K562 (cell line): Measurements from ENCODE around the gene KCNAB1. TPM values are rescaled to one million over a fixed set of nuclear protein-coding genes. Genes with fewer than 3 reads are reported as not detected.

Experiments
- ATAC-seq: fragments of 200-7000 bp; cut with Tn5 transposase; 3 replicates; pipeline ENCODE4 v1.9.1; 2020; ENCODE audit warnings: moderate library complexity
- BruUV-seq: library from RNA; stranded (reverse); fragments of 400-500 nt; replicated peaks from 2 replicates; lab custom pipeline; 2021; lab: Mats Ljungman, UMichigan
- CTCF ChIA-PET: fragments of 300-600 bp; formaldehyde crosslinking; extraction: SDS; loops from one replicate; lab custom pipeline; 2021; ENCODE audit warnings: low intra/inter-chr PET ratio; lab: Yijun Ruan, JAX
- POLR2A ChIA-PET: fragments of 300-600, 350-650 bp; sonication (Branson Sonifier 250); formaldehyde crosslinking; extraction: SDS; loops from one replicate; lab custom pipeline; 2021; ENCODE audit warnings: antibody characterized with exemption, inconsistent platforms; lab: Yijun Ruan, JAX
- DNase-seq, 4 experiments: peaks; one replicate each; pipeline versions ENCODE4 v3.0.0 to v3.0.0-alpha.2; 2011 to 2018; ENCODE audit warnings: low spot score in 3 of 4, mixed read lengths in 3 of 4; ENCODE audit errors: extremely low read depth in 1 of 4
- FAIRE-seq: peaks from 2 replicates; lab custom pipeline; 2011; peaks lifted over from hg19 to GRCh38; lab: Jason Lieb, UNC
- H2AFZ ChIP-seq: 2 replicates; pipeline ENCODE4 v1.6.0; 2011; ENCODE audit warnings: low read depth, low read length, control low read depth, inconsistent platforms
- H3K27ac ChIP-seq: fragments of 200-600 bp; 3 replicates; pipeline ENCODE4 v1.8.0; 2011; ENCODE audit warnings: low read depth, mild to moderate bottlenecking, control low read depth, inconsistent platforms, low read length, moderate library complexity, mixed read lengths; ENCODE audit errors: extremely low read depth
- H3K27me3 ChIP-seq, 2 experiments: fragments of 300-600 bp in 1 of 2; 2 replicates in 1 of 2; 3 replicates in 1 of 2; pipeline versions ENCODE4 v1.6.0 to v1.8.0; 2011; ENCODE audit warnings: inconsistent platforms in 2 of 2, low read length in 2 of 2, mild to moderate bottlenecking in 1 of 2, mixed read lengths in 1 of 2, moderate library complexity in 1 of 2; ENCODE audit not compliant: control insufficient read depth in 2 of 2, insufficient read depth in 2 of 2
- H3K36me3 ChIP-seq: fragments of 300-600 bp; 3 replicates; pipeline ENCODE4 v1.8.0; 2011; ENCODE audit warnings: mild to moderate bottlenecking, low read length, inconsistent platforms; ENCODE audit not compliant: control insufficient read depth, insufficient read depth
- H3K4me1 ChIP-seq, 2 experiments: fragments of 200-600 bp in 1 of 2; replicated peaks in 1 of 2; 2 replicates in 1 of 2; 3 replicates in 1 of 2; pipeline versions ENCODE4 v1.5.1 to v1.8.0; 2011; ENCODE audit warnings: inconsistent platforms in 2 of 2, low read length in 2 of 2, mild to moderate bottlenecking in 1 of 2, mixed read lengths in 1 of 2, moderate library complexity in 1 of 2; ENCODE audit not compliant: control insufficient read depth in 2 of 2, insufficient read depth in 2 of 2
- H3K4me2 ChIP-seq: 2 replicates; pipeline ENCODE4 v1.6.1; 2011; ENCODE audit warnings: low read length, control low read depth, inconsistent platforms, mixed read lengths; ENCODE audit not compliant: insufficient read depth
- H3K4me3 ChIP-seq: fragments of 200-600 bp; sonication (generic), shearing (Covaris generic); 2 replicates; pipeline ENCODE4 v1.5.1; 2016; ENCODE audit warnings: control low read depth, inconsistent platforms
- H3K79me2 ChIP-seq: fragments of 200-600 bp; 3 replicates; pipeline ENCODE4 v1.8.0; 2011; ENCODE audit warnings: low read length, inconsistent platforms; ENCODE audit not compliant: control insufficient read depth, insufficient read depth
- H3K9ac ChIP-seq, 2 experiments: 2 replicates each; pipeline versions ENCODE4 v1.6.0 to v1.6.1; 2011; ENCODE audit warnings: low read depth in 2 of 2, low read length in 2 of 2, control low read depth in 1 of 2, inconsistent platforms in 1 of 2, mild to moderate bottlenecking in 1 of 2, mixed read lengths in 1 of 2; ENCODE audit not compliant: insufficient read depth in 1 of 2
- H3K9me1 ChIP-seq: one replicate; pipeline ENCODE4 v1.6.0; 2011; ENCODE audit warnings: inconsistent platforms, mild to moderate bottlenecking, low read length, moderate library complexity; ENCODE audit not compliant: control insufficient read depth, insufficient read depth
- H3K9me3 ChIP-seq: replicated peaks from 2 replicates; pipeline ENCODE4 v1.5.1; 2011; ENCODE audit warnings: low read depth, low read length, inconsistent platforms; ENCODE audit not compliant: control insufficient read depth, insufficient read depth
- H4K20me1 ChIP-seq: replicated peaks from 2 replicates; pipeline ENCODE4 v1.6.1; 2011; ENCODE audit warnings: low read length, inconsistent platforms, mixed read lengths; ENCODE audit not compliant: control insufficient read depth, insufficient read depth
- ARID2 ChIP-seq: fragments of 450-650 bp; IDR thresholded peaks from 2 replicates; pipeline ENCODE4 v1.6.1; 2017; ENCODE audit warnings: antibody characterized with exemption, mild to moderate bottlenecking
- ATF1 ChIP-seq, 2 experiments: fragments of 450-650 bp in 1 of 2; IDR thresholded peaks; 2 replicates each; pipeline ENCODE4 v1.6.1; 2016; ENCODE audit warnings: missing compliant biosample characterization in 1 of 2, missing genetic modification characterization in 1 of 2
- ETS2 ChIP-seq: IDR thresholded peaks from 2 replicates; pipeline ENCODE4 v1.6.1; 2016; ENCODE audit warnings: borderline replicate concordance, missing genetic modification characterization, mild to moderate bottlenecking, moderate library complexity, missing compliant biosample characterization; ENCODE audit not compliant: poor library complexity, severe bottlenecking
- GTF2F1 ChIP-seq: IDR thresholded peaks from 2 replicates; pipeline ENCODE4 v1.6.1; 2011; ENCODE audit warnings: low read depth, low read length, improper control_type of control experiment
- POLR2AphosphoS2 ChIP-seq: IDR thresholded peaks from 2 replicates; pipeline ENCODE4 v1.6.1; 2012; ENCODE audit warnings: low read length, improper control_type of control experiment
- RBM39 ChIP-seq: fragments of 200-400 bp; formaldehyde crosslinking; optimal IDR thresholded peaks from 2 replicates; pipeline ENCODE3; 2018; ENCODE audit warnings: low read depth, low read length
- SMARCA4 ChIP-seq: fragments of 450-650 bp; IDR thresholded peaks from 2 replicates; pipeline ENCODE4 v1.6.1; 2016
- SREBF2 ChIP-seq: sonication (generic); formaldehyde crosslinking; IDR thresholded peaks from 2 replicates; pipeline ENCODE4 v1.4.0; 2020; ENCODE audit warnings: mild to moderate bottlenecking, missing genetic modification reagents
- TOE1 ChIP-seq, 2 experiments: fragments of 450-650 bp in 1 of 2; sonication (generic) in 1 of 2; formaldehyde crosslinking in 1 of 2; IDR thresholded peaks; 2 replicates each; pipeline versions ENCODE4 v1.7.1 to v1.8.0; 2016 to 2022; ENCODE audit warnings: borderline replicate concordance in 2 of 2, mild to moderate bottlenecking in 2 of 2, antibody characterized with exemption in 1 of 2, inconsistent platforms in 1 of 2, low read depth in 1 of 2, missing genetic modification reagents in 1 of 2, moderate library complexity in 1 of 2
- TRIM28 ChIP-seq: fragments of 450-650 bp; IDR thresholded peaks from 2 replicates; pipeline ENCODE4 v1.6.1; 2017
- ZNF23 ChIP-seq: fragments of 250-450 bp; sonication (Bioruptor Pico); IDR thresholded peaks from 2 replicates; pipeline ENCODE4 v1.4.0; 2020; ENCODE audit warnings: mild to moderate bottlenecking
- ZNF324 ChIP-seq: fragments of 250-450 bp; sonication (Bioruptor Pico); IDR thresholded peaks from 2 replicates; pipeline ENCODE4 v1.4.0; 2020; ENCODE audit warnings: mild to moderate bottlenecking
- ZNF77 ChIP-seq: fragments of 250-450 bp; sonication (Bioruptor Pico); IDR thresholded peaks from 2 replicates; pipeline ENCODE4 v1.5.0; 2020
- WGBS: fragments of 100-300 bp; shearing (Covaris generic); methylation state at CpG from one replicate; pipeline ENCODE4 v1.1.6; 2016; ENCODE audit warnings: low coverage, mixed read lengths; ENCODE audit not compliant: insufficient coverage; ENCODE audit errors: missing lambda C conversion rate; 5-methylcytosine and 5-hydroxymethylcytosine counted together
- in situ Hi-C: fragments of 300-500 bp; cut with MboI; formaldehyde crosslinking; loops from 4 replicates; pipeline ENCODE4 v1.15.0; 2018; ENCODE audit warnings: inconsistent platforms, mixed read lengths
- intact Hi-C: fragments of 100-400 bp; cut with micrococcal nuclease; formaldehyde crosslinking; loops from 2 replicates; pipeline ENCODE4 v1.14.2; 2022
- polyA plus RNA-seq, 8 experiments: library from polyadenylated mRNA; depleted of rRNA in 4 of 8; stranded (reverse) in 5 of 8; unstranded in 3 of 8; fragments of >200 nt; fragmentation: Nextera tagmentation in 2 of 8; fragmentation: Illumina TruSeq in 1 of 8; extraction: Ambion mirVana in 2 of 8; extraction: Trizol in 1 of 8; gene quantifications; 2 replicates each; pipeline versions ENCODE4 v1.2.1 to v1.2.3, GENCODE V29; 2011 to 2014; ENCODE audit warnings: inconsistent platforms in 1 of 8, missing spikeins in 1 of 8
- total RNA-seq, 7 experiments: library from RNA; depleted of rRNA in 6 of 7; stranded (reverse); fragments of >200 nt in 6 of 7; fragmentation: Illumina TruSeq in 2 of 7; extraction: Trizol in 2 of 7; gene quantifications; 2 replicates each; pipeline versions ENCODE4 v1.2.1 to v1.2.3, GENCODE V29; 2011 to 2021; ENCODE audit warnings: low replicate concordance in 1 of 7
- TF ChIP-seq, protein P1 (sequence below): fragments of 250-450 bp; sonication (Bioruptor Pico); IDR thresholded peaks from 2 replicates; pipeline ENCODE4 v1.5.0; 2021; ENCODE audit warnings: mild to moderate bottlenecking, moderate library complexity
- TF ChIP-seq, protein P2 (sequence below): fragments of 450-650 bp; IDR thresholded peaks from 2 replicates; pipeline ENCODE4 v1.6.1; 2017; ENCODE audit warnings: mild to moderate bottlenecking, moderate library complexity
- TF ChIP-seq, protein P3 (sequence below): sonication (generic); formaldehyde crosslinking; IDR thresholded peaks from 2 replicates; pipeline ENCODE4 v1.8.0; 2023; ENCODE audit warnings: mild to moderate bottlenecking, missing genetic modification reagents

The KCNAB1 gene
- total and polyA plus RNA-seq, 9 of the 15 experiments (the other 6 are each of a cell fraction or from before 2014, with no cell fraction given), result 0.14 to 1.2 (median 0.51) TPM

DNA sequence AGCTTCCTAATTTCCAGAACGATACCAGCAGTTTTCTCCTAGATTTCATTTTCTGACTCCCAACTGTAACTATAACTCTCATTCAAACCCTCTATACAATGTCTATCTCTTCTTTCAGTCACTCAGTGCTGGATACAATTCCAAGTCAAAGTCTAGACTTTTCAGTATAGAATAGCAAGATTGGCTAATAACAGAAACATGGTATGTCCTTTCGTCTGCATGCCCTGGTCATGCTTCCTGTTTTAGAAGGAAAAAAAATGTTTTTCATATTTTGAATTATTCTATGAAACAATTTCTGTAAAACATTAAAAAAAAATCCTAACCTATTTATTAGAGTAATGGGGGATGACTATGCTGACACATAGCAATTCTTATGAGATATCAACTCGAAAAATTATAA, 180.0 kb downstream of the KCNAB1 start:
- no peaks in the 10 kb centered on the region for H3K4me1 ChIP-seq
- H3K79me2 ChIP-seq, result no peaks in the 10 kb centered on the region
- ChIA-PET CTCF (no interaction called here), POLR2A (interaction anchor here (1.1 to 1.2 kb wide), 2 partner anchors 9 to 13 kb away, joined by 3 to 4 read pairs; no protein-coding TSS in a partner anchor)
- no peaks in the 10 kb centered on the region for H3K36me3 ChIP-seq
- H3K27me3 ChIP-seq, result no peaks in the 10 kb centered on the region
- ATAC-seq (no peak), FAIRE-seq (no peak), DNase-seq (no peak)
- intact Hi-C loops, result no loop called here
- H2AFZ ChIP-seq, result no peak overlapping the region
- in situ Hi-C loops, result no loop called here
- no peak overlapping the region for H3K4me2 ChIP-seq
- no peak overlapping the region for H3K9ac ChIP-seq
- whole genome bisulfite sequencing, result 0% methylated on average over 3 of the region's 3 CpGs
- no peak overlapping the region for H3K4me3 ChIP-seq
- H3K27ac ChIP-seq, result no peak overlapping the region
- no peaks in the 10 kb centered on the region; the same call in 1 of the 2 replicates for H4K20me1 ChIP-seq
- no peaks in the 10 kb centered on the region for H3K9me3 ChIP-seq
- BruUV-seq, result no TSS peak
- no peaks in the 10 kb centered on the region for H3K9me1 ChIP-seq
- no peak for TF ChIP-seq RBM39
- TF ChIP-seq, protein P1, sequence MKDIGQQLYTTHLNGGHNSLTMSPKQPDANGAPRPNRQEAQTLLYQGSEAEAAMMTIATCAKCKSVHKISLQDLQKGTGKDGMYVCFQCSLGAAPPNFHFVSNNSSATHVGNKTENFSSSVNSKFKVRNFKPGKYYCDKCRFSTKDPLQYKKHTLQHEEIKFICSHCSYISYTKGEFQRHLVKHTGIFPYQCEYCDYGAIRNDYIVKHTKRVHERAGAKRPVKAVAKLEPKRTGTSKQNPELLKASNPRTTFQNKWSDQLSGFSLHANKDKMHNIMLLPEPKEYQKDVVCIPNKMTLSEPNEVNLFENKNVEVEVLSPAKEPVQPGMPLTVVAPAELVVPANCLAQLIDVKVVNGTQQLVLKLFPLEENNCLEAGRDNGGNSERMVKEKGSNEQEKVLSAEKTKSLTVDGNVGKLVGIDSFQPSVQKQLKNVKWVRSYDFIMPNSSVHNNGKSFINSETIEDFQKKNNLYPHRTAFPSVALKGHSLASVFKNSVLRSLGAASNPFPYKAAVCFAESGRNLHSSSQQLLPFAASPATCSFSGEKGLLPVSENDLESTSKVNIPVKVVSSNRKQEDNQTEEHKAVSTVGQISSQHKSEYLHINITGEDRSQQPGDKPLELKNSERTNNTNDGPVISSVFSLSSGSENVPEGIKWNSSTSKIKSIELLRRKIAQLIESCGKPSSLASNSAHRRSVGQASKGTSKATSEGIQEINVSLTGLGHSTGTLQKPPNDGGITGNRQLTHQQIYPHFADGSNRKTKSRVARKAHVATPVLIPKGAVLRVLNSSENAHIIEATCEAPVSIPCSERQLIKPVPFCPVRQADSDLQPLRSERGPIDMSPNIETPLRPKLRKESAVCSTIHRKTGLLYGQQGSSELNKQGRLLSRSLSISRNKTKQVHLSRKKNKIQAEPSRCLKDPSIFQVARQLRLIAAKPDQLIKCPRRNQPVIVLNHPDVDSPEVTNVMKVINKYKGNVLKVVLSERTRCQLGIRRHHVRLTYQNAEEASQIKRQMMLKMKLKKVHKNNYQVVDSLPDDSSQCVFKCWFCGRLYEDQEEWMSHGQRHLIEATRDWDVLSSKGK (CRISPR knock-in tag), result no peak
- no peak for TF ChIP-seq POLR2AphosphoS2
- TF ChIP-seq SMARCA4, result no peak
- no peak for TF ChIP-seq ATF1 (CRISPR knock-in tag; IDR thresholded peaks at IDR 0.05)
- no peak for TF ChIP-seq ATF1 (tag; IDR thresholded peaks at IDR 0.05)
- TF ChIP-seq ETS2, result no peak
- no peak for TF ChIP-seq GTF2F1
- TF ChIP-seq ARID2, result no peak
- TF ChIP-seq, protein P2, sequence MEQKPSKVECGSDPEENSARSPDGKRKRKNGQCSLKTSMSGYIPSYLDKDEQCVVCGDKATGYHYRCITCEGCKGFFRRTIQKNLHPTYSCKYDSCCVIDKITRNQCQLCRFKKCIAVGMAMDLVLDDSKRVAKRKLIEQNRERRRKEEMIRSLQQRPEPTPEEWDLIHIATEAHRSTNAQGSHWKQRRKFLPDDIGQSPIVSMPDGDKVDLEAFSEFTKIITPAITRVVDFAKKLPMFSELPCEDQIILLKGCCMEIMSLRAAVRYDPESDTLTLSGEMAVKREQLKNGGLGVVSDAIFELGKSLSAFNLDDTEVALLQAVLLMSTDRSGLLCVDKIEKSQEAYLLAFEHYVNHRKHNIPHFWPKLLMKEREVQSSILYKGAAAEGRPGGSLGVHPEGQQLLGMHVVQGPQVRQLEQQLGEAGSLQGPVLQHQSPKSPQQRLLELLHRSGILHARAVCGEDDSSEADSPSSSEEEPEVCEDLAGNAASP, result no peak
- no peak for TF ChIP-seq TOE1 (IDR thresholded peaks at IDR 0.05; ENCODE audit: borderline replicate concordance)
- no peak for TF ChIP-seq TOE1 (CRISPR knock-in tag; IDR thresholded peaks at IDR 0.05; ENCODE audit: borderline replicate concordance, low read depth)
- TF ChIP-seq, protein P3, sequence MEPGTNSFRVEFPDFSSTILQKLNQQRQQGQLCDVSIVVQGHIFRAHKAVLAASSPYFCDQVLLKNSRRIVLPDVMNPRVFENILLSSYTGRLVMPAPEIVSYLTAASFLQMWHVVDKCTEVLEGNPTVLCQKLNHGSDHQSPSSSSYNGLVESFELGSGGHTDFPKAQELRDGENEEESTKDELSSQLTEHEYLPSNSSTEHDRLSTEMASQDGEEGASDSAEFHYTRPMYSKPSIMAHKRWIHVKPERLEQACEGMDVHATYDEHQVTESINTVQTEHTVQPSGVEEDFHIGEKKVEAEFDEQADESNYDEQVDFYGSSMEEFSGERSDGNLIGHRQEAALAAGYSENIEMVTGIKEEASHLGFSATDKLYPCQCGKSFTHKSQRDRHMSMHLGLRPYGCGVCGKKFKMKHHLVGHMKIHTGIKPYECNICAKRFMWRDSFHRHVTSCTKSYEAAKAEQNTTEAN (CRISPR knock-in tag), result no peak
- TF ChIP-seq ZNF324, result no peak
- no peak for TF ChIP-seq ZNF23 (CRISPR knock-in tag)
- TF ChIP-seq TRIM28, result no peak
- TF ChIP-seq SREBF2 (CRISPR knock-in tag), result no peak
- TF ChIP-seq ZNF77 (CRISPR knock-in tag), result no peak
